NCI-H1105 treated with DMSO at 0.1 percent for 48 hours (cell line): ENCODE measurements around the gene ITSN1.
A peak's percentile ranks its signal among the peaks of the same experiment; 100 is the strongest.
"Not testable (repeated sequence)": the region's sequence is repeated elsewhere in the genome, so short reads cannot be mapped to it uniquely, and the experiment has no call there.

Source experiments
- DNase-seq: peaks from one replicate; lab custom pipeline; 2025; lab: John Stamatoyannopoulos, UW

ITSN1 gene

DNA sequence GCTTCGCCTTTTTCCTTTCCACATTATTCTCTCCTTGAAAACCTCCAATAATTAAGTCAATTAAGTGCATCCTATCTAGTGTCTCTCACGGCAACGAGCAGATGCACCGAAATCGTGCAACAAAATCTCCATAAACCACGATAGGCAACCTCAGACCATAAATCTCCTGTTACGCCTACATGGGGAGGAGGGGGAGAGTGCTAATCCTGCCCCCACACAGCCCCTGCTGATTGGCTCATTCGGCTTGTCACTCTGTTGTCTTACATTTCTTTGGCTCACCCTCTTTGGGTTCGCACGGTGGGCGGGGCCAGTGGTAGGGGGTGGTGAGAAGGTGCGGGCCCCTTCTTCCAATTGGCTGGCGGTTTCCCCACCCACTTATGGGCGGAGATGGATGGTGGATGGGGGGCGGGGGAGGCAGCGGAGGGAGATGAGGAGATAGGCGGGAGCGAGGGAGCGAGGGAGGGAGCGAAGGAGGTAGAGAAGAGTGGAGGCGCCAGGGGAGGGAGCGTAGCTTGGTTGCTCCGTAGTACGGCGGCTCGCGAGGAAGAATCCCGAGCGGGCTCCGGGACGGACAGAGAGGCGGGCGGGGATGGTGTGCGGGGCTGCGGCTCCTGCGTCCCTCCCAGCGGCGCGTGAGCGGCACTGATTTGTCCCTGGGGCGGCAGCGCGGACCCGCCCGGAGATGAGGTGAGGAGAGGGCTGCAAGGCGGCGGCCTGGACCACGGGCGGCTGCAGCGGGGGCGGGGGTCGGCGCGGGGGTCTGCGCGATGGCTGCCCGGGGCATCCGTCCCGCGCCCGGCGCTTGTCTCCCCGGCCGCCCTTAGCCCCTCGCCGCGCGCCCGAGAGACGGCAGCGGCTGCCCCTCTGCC, at the start of gene ITSN1:
ITSN1 (plus strand) TSS at position 475 of the 869 bp plus-strand sequence. CDS start 76,328 bp downstream, outside the sequence.
- DNase-seq = peak; percentile 98

DNA sequence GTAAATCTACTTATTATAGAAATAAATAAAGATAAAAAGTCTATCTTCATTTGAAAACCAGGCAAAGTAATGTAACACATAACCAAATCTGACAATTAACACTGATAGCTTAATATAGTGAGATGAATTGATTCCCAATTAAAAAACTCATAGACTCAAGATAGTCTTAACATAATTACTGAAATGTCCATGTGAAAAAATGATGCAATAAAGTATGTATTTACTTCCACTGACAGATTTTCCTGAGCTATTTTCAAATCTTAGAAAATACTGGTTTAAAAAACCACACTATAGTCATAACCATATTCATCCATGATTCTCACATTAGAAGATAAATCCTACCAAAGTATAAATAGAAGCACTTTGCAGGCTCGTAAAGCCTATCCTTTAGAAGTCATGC, 44.2 kb upstream of the ITSN1 start:
- no peak for DNase-seq

GRCh38 chr21:33608559-33608958, 33.7 kb upstream of the ITSN1 start:
- DNase-seq = no peak

DNA sequence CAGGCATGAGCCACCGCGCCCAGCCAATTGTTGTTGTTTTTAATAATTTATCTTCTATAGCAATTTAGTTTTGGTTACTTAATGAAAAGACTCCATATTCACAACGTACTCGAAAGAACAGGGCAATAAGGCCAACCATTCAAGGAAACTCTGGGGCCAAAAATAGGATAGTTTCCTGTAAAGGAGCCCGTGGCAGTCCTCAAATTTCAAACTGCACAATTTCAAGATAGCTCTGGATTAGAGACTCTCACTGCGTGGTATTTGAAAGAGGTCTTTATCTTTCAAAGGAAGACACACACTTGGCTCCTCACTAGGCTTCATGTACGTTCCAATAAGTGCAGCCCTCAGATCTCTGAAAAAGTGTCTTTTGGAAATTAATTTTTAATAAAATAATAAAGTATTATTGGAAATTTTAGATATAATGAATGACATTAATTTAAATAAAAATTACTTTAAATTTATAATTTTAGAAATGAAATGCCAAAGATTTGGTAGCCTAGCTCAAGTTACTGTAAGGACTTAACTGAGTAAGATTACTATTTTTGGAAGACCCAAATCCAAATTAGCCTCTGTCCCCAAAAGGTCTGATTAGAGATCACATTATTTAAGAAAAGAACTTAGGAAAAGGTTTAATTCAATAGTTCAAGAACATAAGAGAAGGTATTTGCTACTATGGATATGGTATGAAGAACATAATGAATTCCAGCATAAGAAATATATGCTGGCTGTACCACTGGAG, 31.1 kb upstream of the ITSN1 start:
- no peak for DNase-seq

- not testable (repeated sequence) for DNase-seq
Measured at GRCh38 chr21:33617565-33617964, 24.7 kb upstream of the ITSN1 start.

- DNase-seq = no peak
Measured at GRCh38 chr21:33618407-33618806, 23.9 kb upstream of the ITSN1 start.

DNA sequence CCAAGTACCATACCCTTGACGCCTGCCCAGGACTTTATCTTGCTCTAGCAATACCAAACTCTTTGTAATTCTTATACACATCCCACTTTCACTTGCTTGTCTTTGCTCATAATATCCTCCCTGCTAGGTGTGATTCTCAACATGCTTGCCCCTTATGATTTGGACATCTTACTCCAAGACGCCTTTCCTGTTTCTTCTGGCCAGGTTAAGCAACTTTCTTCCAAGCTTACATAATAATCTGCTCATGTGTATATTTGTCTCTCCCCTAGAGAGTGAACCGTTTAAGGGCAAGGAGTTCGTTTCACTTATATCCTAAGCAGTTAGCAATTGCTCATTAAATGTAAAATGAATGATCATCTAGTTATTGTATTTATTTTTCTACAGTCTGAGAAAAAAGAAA, 22.6 kb upstream of the ITSN1 start:
- DNase-seq = no peak

DNA sequence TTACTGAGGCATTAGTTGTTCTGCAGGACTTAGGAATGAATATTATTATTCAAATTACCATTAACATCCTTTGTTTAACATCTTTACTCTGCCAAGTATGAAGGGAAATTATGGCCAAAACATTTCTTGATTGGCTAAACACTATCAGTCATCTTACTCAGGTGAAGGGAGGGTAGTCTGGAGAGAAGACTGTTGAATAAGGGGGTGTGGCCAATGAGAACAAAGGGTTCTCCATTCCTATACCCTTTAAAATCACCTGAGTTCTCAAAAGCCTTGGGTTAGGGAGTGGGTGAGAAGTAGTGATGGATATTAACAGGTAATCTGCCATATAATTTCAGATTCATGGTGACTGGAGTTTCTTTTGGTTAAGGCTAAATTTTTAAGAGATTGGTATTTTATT, 20.0 kb upstream of the ITSN1 start:
- DNase-seq = no peak

GRCh38 chr21:33626151-33626550, 16.1 kb upstream of the ITSN1 start:
- not testable (repeated sequence) for DNase-seq

GRCh38 chr21:33634254-33634653, 8.0 kb upstream of the ITSN1 start:
- DNase-seq = no peak

DNA sequence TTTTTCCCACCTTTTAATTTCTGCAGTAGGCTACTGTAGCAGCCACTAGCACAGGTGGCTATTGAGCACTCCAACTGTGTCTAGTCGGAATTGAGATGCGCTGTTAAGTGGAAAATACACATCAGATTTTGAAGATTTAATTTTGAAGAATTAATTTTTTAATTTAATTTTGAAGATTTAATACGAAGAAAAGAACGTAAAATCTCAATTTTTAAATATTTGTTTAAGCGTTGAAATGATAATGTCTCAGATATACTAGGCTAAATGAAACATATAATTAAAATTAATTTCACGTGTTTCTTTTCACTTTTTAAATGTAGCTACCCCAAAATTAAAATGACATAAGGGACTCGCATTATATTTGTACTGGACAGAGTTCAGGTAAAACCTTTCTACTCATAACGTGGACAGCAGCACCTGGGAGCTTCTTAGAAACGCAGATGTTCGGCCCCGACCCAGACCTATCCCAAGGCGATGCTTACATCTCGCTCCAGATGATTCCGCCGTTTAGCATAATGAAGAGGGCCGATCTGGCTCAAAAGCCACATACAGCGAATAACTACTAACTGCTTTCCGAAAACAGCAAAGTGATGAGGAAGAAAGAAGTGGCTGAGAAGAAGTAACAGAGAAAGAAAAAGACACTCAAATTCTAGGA, 1.5 kb upstream of the ITSN1 start:
- DNase-seq = peak; percentile 77

GRCh38 chr21:33641352-33642026, 812 bp upstream of the ITSN1 start, which contains the start of gene CRYZL1:
TSS of gene CRYZL1 (minus strand) at chr21:33641741. CDS start at chr21:33631551, 10,190 bp downstream.
- peak; percentile 99 for DNase-seq

DNA sequence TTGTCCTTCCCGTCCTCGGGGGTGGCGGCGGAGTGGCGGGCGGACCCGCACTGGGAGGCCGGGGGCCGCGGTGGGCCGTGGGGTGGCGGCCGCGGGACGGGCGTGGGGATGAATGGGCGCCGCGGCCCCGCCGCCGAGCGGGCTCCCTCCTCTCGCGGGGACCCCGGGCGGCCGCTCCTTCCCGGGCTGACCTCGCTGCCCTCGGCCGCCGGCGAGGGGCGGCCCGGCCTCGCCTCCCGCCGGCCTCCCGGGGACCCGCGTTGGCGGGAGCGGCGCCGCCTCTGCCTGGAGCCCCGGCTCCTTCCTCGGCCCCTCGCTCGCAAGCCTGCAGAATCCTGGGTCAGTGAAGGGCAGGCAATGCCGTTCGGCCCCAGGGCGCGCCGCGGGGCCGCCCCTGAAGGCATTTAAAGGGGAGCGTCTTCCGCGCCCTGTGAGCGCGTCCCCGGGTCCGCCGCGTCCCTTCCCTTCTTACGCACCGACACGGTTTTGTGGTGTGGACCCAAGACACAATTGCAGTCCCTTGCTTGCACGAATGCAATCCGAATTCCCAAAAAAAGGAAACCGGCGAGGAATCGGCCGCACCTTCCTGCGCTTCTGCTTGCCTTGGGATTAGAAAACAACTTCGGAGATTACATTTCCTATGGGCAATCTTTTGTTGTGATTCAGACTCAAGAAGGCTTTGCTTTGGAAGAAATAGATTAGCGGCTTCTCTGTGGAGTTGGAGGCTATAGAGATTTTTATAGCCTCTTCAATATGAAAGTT, 776 bp downstream of the ITSN1 start:
- DNase-seq = no peak

- DNase-seq = no peak
Measured at GRCh38 chr21:33643658-33644311, 1.5 kb downstream of the ITSN1 start.

- DNase-seq = no peak
Measured at GRCh38 chr21:33644383-33645074, 2.2 kb downstream of the ITSN1 start.

DNA sequence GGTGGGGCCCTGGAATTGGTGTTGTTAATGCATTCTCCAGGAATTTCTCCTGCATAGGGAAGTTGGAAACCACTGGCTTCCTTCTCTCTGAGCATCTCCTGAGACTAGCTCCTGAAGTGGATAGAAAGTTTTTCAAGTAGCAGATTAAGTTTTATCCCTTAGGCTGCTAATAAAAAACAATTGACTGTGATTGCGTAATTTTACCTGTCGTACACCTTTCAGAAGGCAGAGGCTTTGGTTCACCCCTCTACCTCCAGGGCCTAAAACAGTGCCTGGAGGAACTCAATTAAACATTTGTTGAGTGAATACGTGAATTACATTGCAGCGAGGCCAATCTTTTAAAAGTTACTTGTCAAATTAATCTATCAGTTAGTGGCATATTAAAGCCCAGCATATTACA, 3.4 kb downstream of the ITSN1 start:
- no peak for DNase-seq

DNA sequence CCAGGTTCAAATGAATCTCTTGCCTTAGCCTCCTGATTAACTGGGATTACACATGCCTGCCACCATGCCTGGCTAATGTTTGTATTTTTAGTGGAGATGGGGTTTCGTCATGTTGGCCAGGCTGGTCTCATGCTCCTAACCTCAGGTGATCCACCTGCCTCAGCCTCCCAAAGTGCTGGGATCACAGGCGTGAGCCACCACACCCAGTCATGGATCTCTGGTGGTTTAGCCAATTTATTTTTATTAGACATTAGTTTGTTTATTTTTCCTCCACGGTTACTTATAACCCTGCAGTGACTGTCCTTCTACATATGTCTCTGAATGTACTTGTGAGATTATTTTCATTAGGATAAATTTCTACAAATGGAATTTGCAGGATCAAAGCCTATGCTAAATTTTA, 5.3 kb downstream of the ITSN1 start:
- DNase-seq = no peak

DNA sequence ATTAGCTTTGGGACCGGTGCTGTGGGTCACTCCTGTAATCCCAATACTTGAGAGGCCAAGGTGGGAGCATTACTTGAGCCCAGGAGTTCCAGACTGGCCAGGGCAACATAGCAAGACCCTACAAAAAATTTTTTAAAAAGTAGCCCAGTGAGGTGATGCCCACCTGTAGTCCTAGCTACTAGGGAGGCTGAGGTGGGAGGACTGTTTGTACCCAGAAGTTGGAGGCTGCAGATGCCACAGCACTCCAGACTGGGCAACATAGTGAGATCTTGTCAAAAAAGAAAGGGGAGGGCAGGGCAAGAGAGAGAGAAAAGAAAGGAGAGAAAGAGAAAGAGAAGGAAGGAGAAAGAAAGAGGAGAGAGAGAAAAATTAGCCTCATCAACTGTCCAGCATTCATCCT, 6.3 kb downstream of the ITSN1 start:
- no peak for DNase-seq

GRCh38 chr21:33650230-33650629, 7.9 kb downstream of the ITSN1 start:
- no peak for DNase-seq

DNA sequence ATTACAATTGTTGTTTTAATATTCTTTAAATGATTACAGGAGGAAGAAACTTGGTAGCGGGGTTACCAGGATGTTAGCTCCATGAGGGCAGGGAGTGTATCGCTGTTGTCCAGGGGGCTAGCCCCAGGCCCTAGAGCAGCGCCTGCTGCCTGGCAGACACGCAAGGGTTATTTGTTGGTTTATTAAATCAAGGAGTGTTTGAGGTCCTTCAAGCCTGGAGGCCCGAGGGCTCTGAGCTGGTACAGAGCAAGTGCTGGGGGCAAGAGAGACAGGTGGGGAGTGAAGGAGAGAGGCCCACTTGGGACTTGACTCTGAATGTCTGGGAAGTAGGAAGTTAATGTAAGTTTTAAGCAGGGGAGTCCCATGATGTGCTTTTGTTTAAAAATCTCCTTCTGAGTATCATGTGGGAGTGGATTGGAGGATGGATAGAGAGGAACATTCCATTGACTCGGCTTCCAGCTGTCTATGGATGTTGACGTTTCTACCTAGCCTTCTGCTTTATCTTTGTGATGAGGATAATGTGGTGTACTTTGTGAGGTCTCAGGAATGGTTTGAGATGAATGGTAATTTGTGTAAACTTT, 8.7 kb downstream of the ITSN1 start:
- DNase-seq = no peak
